PC-3 (cell line): ENCODE data around the gene COX6A2.

Experiments used
- EZH2 ChIP-seq: fragments of 300-600 bp; sonication (generic); IDR thresholded peaks from one replicate; pipeline ENCODE4 v1.6.1; 2017; ENCODE audit warnings: antibody characterized with exemption, mild to moderate bottlenecking, low read length; ENCODE audit not compliant: unreplicated experiment
- TF ChIP-seq, protein P1 (sequence below): fragments of 300-600 bp; sonication (generic); conservative IDR thresholded peaks from 2 replicates; pipeline ENCODE4 v1.5.1; 2017; ENCODE audit warnings: antibody characterized with exemption, low read depth, mild to moderate bottlenecking, low read length

DNA sequence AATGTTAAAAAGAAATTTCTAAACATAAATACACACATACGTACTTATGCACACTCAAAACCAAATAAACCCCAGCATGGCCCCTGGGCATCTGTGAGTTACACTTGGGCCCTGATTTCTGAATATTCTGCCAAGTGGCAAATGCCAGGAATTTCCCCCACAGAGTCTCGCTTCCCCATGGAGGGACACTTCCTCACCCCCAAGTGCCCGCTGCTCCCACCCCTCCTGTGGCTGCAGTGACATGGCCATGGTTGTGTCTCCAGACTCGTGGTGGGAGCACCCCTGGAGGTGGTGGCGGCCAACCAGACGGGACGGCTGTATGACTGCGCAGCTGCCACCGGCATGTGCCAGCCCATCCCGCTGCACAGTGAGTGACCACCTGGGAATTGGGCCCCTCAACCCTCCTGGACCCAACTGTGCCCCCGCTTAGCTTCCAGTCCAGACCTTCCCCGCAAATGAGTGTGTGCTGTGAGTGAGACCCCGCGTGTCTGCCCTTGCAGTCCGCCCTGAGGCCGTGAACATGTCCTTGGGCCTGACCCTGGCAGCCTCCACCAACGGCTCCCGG, 31.0 kb downstream of the COX6A2 start:
- TF ChIP-seq, protein P1, sequence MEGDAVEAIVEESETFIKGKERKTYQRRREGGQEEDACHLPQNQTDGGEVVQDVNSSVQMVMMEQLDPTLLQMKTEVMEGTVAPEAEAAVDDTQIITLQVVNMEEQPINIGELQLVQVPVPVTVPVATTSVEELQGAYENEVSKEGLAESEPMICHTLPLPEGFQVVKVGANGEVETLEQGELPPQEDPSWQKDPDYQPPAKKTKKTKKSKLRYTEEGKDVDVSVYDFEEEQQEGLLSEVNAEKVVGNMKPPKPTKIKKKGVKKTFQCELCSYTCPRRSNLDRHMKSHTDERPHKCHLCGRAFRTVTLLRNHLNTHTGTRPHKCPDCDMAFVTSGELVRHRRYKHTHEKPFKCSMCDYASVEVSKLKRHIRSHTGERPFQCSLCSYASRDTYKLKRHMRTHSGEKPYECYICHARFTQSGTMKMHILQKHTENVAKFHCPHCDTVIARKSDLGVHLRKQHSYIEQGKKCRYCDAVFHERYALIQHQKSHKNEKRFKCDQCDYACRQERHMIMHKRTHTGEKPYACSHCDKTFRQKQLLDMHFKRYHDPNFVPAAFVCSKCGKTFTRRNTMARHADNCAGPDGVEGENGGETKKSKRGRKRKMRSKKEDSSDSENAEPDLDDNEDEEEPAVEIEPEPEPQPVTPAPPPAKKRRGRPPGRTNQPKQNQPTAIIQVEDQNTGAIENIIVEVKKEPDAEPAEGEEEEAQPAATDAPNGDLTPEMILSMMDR = no peak
- TF ChIP-seq EZH2 = no peak
